Measurements from ENCODE around the gene FOXK2. TPM values are rescaled to one million over a fixed set of nuclear protein-coding genes. Genes with fewer than 3 reads are reported as not detected.

The FOXK2 gene
- total RNA-seq, 1 experiment from 2014 or later: 22.4 TPM

DNA sequence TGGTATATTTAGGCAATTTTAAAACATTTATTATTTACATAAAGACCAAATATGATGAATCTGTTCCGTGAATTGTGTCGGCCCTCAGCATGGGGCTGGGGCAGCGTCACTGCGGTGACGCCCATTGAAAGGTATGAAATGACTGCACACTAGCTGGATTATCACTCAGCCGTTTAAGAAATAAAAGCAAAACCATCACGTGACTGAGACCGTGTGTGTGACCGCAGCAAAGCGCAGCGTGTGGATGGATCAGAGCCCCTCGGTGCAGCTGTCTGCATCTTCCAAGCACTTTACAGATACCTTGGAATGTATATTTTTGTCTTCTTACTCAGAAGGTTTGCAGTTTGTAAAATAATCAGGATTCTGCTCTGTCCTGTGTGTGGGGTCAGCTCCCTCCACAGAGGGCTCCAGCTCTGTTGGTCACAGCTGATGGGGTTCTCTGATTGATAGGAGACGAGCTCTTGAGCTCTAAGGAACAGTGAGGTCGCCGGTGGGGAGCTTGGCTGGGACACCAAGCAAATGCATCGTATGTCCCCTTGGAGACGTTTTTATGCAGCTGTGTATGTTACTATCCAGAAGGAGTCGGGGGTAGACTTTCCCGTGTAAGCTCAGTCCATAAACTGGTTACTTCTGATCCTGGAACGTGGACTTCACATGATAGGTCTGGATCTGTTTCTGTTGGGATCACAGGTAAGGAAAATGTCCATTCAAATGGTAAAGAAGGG is 83.6 kb downstream of the FOXK2 start:
- Histone ChIP-seq H4K20me1 (ENCODE audit: insufficient read depth, low read depth, low read length) (peaks cover 14% of the 10 kb centered on the region), H3K79me2 (ENCODE audit: low read length) (0 out of 2 replicates have a peak, but pooled peaks cover 3% of the 10 kb centered on the region), H3K9me2 (replicated peaks; ENCODE audit: insufficient read depth, low read length) (no peaks in the 10 kb centered on the region), H3K27ac (ENCODE audit: low read length) (no peak overlapping the region), H3K27me3 (ENCODE audit: low read length) (no peaks in the 10 kb centered on the region), H3K9me3 (ENCODE audit: low read length) (no peaks in the 10 kb centered on the region), H3K4me1 (ENCODE audit: low read length) (peaks cover 11% of the 10 kb centered on the region), H2AFZ (ENCODE audit: low read length) (no peak overlapping the region), H3K4me2 (ENCODE audit: low read depth, low read length, poor library complexity, severe bottlenecking) (no peak overlapping the region), H3K36me3 (ENCODE audit: insufficient read depth, low read length) (peaks cover 26% of the 10 kb centered on the region), H3K9ac (ENCODE audit: low read length) (no peak overlapping the region), H3K4me3 (ENCODE audit: low read length) (no peak overlapping the region)
- DNase-seq: no peak

DNA sequence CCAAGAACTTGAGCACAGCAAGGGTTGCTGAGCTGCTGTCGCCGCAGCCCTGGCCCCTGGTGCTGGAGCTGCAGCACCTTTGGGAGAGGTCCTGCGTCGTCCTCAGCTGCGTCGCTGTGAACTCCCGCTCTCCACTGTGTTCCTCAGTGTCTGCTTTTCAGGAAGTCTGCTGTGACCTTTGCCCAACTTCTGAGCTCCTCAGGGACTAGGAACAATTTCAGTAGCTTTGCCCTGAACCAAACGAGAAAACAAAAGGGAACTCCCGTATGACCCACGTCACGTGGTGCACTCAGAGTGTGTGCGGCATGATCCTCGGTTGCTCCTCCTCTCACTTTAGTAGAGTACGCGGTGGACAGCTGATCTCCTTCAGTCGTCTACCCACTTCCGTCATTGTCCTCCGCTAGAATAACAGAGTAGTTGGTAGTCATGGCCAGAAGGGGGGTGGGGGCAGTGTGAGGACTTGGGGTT is 84.5 kb downstream of the FOXK2 start:
- Histone ChIP-seq H3K4me3 (ENCODE audit: low read length) (no peak overlapping the region), H3K9me2 (replicated peaks; ENCODE audit: insufficient read depth, low read length) (no peaks in the 10 kb centered on the region), H3K79me2 (ENCODE audit: low read length) (0 out of 2 replicates have a peak, but pooled peaks cover 3% of the 10 kb centered on the region), H3K4me2 (ENCODE audit: low read depth, low read length, poor library complexity, severe bottlenecking) (no peak overlapping the region), H3K27ac (ENCODE audit: low read length) (no peak overlapping the region), H3K9ac (ENCODE audit: low read length) (no peak overlapping the region), H3K4me1 (ENCODE audit: low read length) (peaks cover 11% of the 10 kb centered on the region), H3K9me3 (ENCODE audit: low read length) (no peaks in the 10 kb centered on the region), H2AFZ (ENCODE audit: low read length) (no peak overlapping the region), H3K27me3 (ENCODE audit: low read length) (no peaks in the 10 kb centered on the region), H3K36me3 (ENCODE audit: insufficient read depth, low read length) (peaks cover 27% of the 10 kb centered on the region), H4K20me1 (ENCODE audit: insufficient read depth, low read depth, low read length) (peaks cover 10% of the 10 kb centered on the region)
- DNase-seq: no peak

DNA sequence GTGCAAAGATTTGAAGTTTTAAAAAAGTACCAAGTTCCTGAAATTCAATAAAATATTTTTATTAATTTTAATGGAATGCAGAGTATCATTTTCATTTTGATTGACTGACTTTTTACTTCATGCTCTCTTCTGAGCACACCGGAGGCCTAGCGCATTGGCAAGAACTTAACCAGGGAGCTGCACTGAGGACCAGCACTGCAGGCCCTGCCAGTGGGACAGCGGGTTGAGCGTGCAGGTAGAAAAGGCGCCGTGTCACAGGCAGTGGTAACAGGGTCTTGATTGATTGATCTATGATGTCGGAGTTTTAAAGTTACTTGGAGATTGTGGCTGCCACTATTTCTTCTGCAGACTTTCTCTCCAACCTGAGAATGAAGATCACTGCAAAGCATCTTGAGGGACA is 85.0 kb downstream of the FOXK2 start:
- no peak overlapping the region for H3K4me2 ChIP-seq (ENCODE audit: low read depth, low read length, poor library complexity, severe bottlenecking)
- peaks cover 32% of the 10 kb centered on the region for H3K36me3 ChIP-seq (ENCODE audit: insufficient read depth, low read length)
- no peak overlapping the region for H3K4me3 ChIP-seq (ENCODE audit: low read length)
- H3K4me1 ChIP-seq (ENCODE audit: low read length): peaks cover 10% of the 10 kb centered on the region
- H3K27me3 ChIP-seq (ENCODE audit: low read length): no peaks in the 10 kb centered on the region
- 0 out of 2 replicates have a peak, but pooled peaks cover 3% of the 10 kb centered on the region for H3K79me2 ChIP-seq (ENCODE audit: low read length)
- no peak overlapping the region for H3K9ac ChIP-seq (ENCODE audit: low read length)
- no peaks in the 10 kb centered on the region for H3K9me2 ChIP-seq (replicated peaks; ENCODE audit: insufficient read depth, low read length)
- H3K27ac ChIP-seq (ENCODE audit: low read length): no peak overlapping the region
- DNase-seq: no peak
- no peaks in the 10 kb centered on the region for H3K9me3 ChIP-seq (ENCODE audit: low read length)
- no peak overlapping the region for H2AFZ ChIP-seq (ENCODE audit: low read length)
- H4K20me1 ChIP-seq (ENCODE audit: insufficient read depth, low read depth, low read length): peaks cover 8% of the 10 kb centered on the region

- Histone ChIP-seq H3K9me2 (replicated peaks; ENCODE audit: insufficient read depth, low read length) (no peaks in the 10 kb centered on the region), H3K79me2 (ENCODE audit: low read length) (0 out of 2 replicates have a peak, but pooled peaks cover 3% of the 10 kb centered on the region), H2AFZ (ENCODE audit: low read length) (no peak overlapping the region), H4K20me1 (ENCODE audit: insufficient read depth, low read depth, low read length) (0 out of 2 replicates have a peak, but pooled peaks cover 3% of the 10 kb centered on the region), H3K27me3 (ENCODE audit: low read length) (no peaks in the 10 kb centered on the region), H3K4me1 (ENCODE audit: low read length) (no peaks in the 10 kb centered on the region), H3K36me3 (ENCODE audit: insufficient read depth, low read length) (peaks cover 35% of the 10 kb centered on the region), H3K9ac (ENCODE audit: low read length) (no peak overlapping the region), H3K9me3 (ENCODE audit: low read length) (no peaks in the 10 kb centered on the region), H3K4me3 (ENCODE audit: low read length) (no peak overlapping the region), H3K4me2 (ENCODE audit: low read depth, low read length, poor library complexity, severe bottlenecking) (no peak overlapping the region), H3K27ac (ENCODE audit: low read length) (no peak overlapping the region)
- DNase-seq: no peak
Measured at GRCh38 chr17:82605939-82606600, 86.5 kb downstream of the FOXK2 start.

- no peak for DNase-seq
- H3K36me3 ChIP-seq (ENCODE audit: insufficient read depth, low read length): peaks cover 34% of the 10 kb centered on the region
Measured at GRCh38 chr17:82608816-82609215, 89.3 kb downstream of the FOXK2 start.

DNA sequence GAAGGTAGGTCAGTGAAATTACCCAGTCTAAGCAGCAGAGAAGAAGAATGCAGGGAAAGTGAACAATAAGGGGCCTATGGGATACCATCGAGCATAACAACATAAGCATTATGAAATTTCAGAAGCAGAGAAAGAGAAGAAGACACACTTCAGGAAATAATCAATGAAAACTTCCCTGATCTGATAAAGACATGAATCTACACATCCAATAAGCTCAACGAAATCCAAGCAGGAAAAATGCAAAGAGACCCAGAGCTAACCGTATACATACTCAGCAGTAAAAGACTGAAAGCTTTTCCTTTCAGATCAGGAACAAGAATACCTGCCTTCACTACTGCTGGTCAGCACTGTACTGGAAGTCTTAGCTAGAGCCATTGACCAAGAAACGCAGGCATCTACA is 90.1 kb downstream of the FOXK2 start:
- Histone ChIP-seq H3K4me2 (ENCODE audit: low read depth, low read length, poor library complexity, severe bottlenecking) (no peak overlapping the region), H3K9ac (ENCODE audit: low read length) (no peak overlapping the region), H3K36me3 (ENCODE audit: insufficient read depth, low read length) (peaks cover 34% of the 10 kb centered on the region), H3K4me3 (ENCODE audit: low read length) (no peak overlapping the region), H3K79me2 (ENCODE audit: low read length) (no peaks in the 10 kb centered on the region), H4K20me1 (ENCODE audit: insufficient read depth, low read depth, low read length) (no peaks in the 10 kb centered on the region), H3K27me3 (ENCODE audit: low read length) (no peaks in the 10 kb centered on the region), H3K9me2 (replicated peaks; ENCODE audit: insufficient read depth, low read length) (no peaks in the 10 kb centered on the region), H3K9me3 (ENCODE audit: low read length) (no peaks in the 10 kb centered on the region), H3K4me1 (ENCODE audit: low read length) (no peaks in the 10 kb centered on the region), H3K27ac (ENCODE audit: low read length) (no peak overlapping the region), H2AFZ (ENCODE audit: low read length) (no peak overlapping the region)
- DNase-seq: no peak

More at GRCh38 chr17:82608816-82609215, 89.3 kb downstream of the FOXK2 start:
- Histone ChIP-seq H3K79me2 (ENCODE audit: low read length) (no peaks in the 10 kb centered on the region), H2AFZ (ENCODE audit: low read length) (no peak overlapping the region), H3K9me2 (replicated peaks; ENCODE audit: insufficient read depth, low read length) (no peaks in the 10 kb centered on the region), H3K4me2 (ENCODE audit: low read depth, low read length, poor library complexity, severe bottlenecking) (no peak overlapping the region), H3K9ac (ENCODE audit: low read length) (no peak overlapping the region), H4K20me1 (ENCODE audit: insufficient read depth, low read depth, low read length) (no peaks in the 10 kb centered on the region), H3K27me3 (ENCODE audit: low read length) (no peaks in the 10 kb centered on the region), H3K9me3 (ENCODE audit: low read length) (no peaks in the 10 kb centered on the region), H3K4me3 (ENCODE audit: low read length) (no peak overlapping the region), H3K4me1 (ENCODE audit: low read length) (no peaks in the 10 kb centered on the region), H3K27ac (ENCODE audit: low read length) (no peak overlapping the region)

GRCh38 chr17:82611140-82612058 is 91.9 kb downstream of the FOXK2 start:
- peaks cover 30% of the 10 kb centered on the region for H3K36me3 ChIP-seq (ENCODE audit: insufficient read depth, low read length)
- no peaks in the 10 kb centered on the region for H3K9me2 ChIP-seq (replicated peaks; ENCODE audit: insufficient read depth, low read length)
- H3K27me3 ChIP-seq (ENCODE audit: low read length): no peaks in the 10 kb centered on the region
- no peaks in the 10 kb centered on the region for H3K79me2 ChIP-seq (ENCODE audit: low read length)
- H4K20me1 ChIP-seq (ENCODE audit: insufficient read depth, low read depth, low read length): no peaks in the 10 kb centered on the region
- H3K27ac ChIP-seq (ENCODE audit: low read length): no peak overlapping the region
- no peak for DNase-seq
- H3K9me3 ChIP-seq (ENCODE audit: low read length): no peaks in the 10 kb centered on the region
- H2AFZ ChIP-seq (ENCODE audit: low read length): no peak overlapping the region
- H3K9ac ChIP-seq (ENCODE audit: low read length): no peak overlapping the region
- H3K4me2 ChIP-seq (ENCODE audit: low read depth, low read length, poor library complexity, severe bottlenecking): no peak overlapping the region
- no peaks in the 10 kb centered on the region for H3K4me1 ChIP-seq (ENCODE audit: low read length)
- no peak overlapping the region for H3K4me3 ChIP-seq (ENCODE audit: low read length)
